HPDE6-E6E7 (cell line): ENCODE measurements around the gene INKA1.

Source experiments
- DNase-seq: peaks from one replicate; pipeline ENCODE4 v3.0.0; 2011; ENCODE audit warnings: missing footprints; ENCODE audit errors: extremely low spot score

INKA1 gene

GRCh38 chr3:49786357-49787181 lies 16.5 kb upstream of the INKA1 start, which contains the start of gene IP6K1:
IP6K1 (minus strand) TSS chr3:49786542; CDS start chr3:49748040, 38,502 bp downstream.
- DNase-seq, result peak; percentile 93

- DNase-seq, result no peak
These were observed 15.9 kb upstream of the INKA1 start for GRCh38 chr3:49787182-49787464.

GRCh38 chr3:49787536-49787935 lies 15.5 kb upstream of the INKA1 start:
- no peak for DNase-seq

- no peak for DNase-seq
These were observed 15.0 kb upstream of the INKA1 start for GRCh38 chr3:49788056-49788455.

GRCh38 chr3:49790626-49791411 lies 12.2 kb upstream of the INKA1 start:
- DNase-seq, result no peak

- DNase-seq, result no peak
These were observed 11.5 kb upstream of the INKA1 start for GRCh38 chr3:49791571-49791970.

GRCh38 chr3:49792371-49793150 lies 10.5 kb upstream of the INKA1 start:
- DNase-seq, result no peak

- DNase-seq, result no peak
These were observed 9.5 kb upstream of the INKA1 start for GRCh38 chr3:49793486-49794085.

- DNase-seq, result no peak
These were observed 8.6 kb upstream of the INKA1 start for GRCh38 chr3:49794431-49794830.

- no peak for DNase-seq
These were observed 7.8 kb upstream of the INKA1 start for GRCh38 chr3:49794926-49795905.

GRCh38 chr3:49799105-49799504 lies 4.0 kb upstream of the INKA1 start:
- no peak for DNase-seq

- DNase-seq, result peak; percentile 63
These were observed 3.3 kb upstream of the INKA1 start, which contains the start of gene CDHR4 for GRCh38 chr3:49799761-49800160. CDHR4 (minus strand) TSS chr3:49799873; CDS start chr3:49799812, 61 bp downstream.

- DNase-seq, result no peak
These were observed 1.9 kb upstream of the INKA1 start for GRCh38 chr3:49801160-49801559.

GRCh38 chr3:49803465-49804140 lies 542 bp downstream of the INKA1 start:
- DNase-seq, result peak; percentile 48

- DNase-seq, result no peak
These were observed 1.3 kb downstream of the INKA1 start for GRCh38 chr3:49804141-49805041.

GRCh38 chr3:49805367-49805782 lies 2.3 kb downstream of the INKA1 start:
- DNase-seq, result no peak

- no peak for DNase-seq
These were observed 3.0 kb downstream of the INKA1 start for GRCh38 chr3:49805897-49806701.

GRCh38 chr3:49806850-49807249 lies 3.8 kb downstream of the INKA1 start:
- DNase-seq, result no peak
